Measurements from ENCODE around the gene FHOD3.

The FHOD3 gene

DNA sequence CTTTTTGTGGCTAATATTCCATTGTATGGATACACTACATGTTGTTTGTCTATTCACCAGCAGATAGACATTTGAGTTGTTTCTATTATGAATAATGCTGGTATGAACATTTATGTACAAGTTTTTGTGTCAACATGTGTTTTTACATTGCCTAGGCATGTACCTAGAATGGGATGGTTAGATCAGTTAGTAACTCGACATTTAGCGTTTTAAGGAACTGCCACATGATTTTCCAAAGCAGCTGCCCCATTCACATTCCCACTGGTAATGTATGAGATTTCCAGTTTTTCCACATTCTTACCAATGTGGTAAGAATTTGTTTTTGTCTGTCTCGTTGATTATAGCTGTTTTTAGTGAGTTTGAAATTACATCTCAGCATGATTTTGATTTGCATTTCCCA lies 112.8 kb downstream of the FHOD3 start:
- no peak for DNase-seq (ENCODE audit: low spot score)

DNA sequence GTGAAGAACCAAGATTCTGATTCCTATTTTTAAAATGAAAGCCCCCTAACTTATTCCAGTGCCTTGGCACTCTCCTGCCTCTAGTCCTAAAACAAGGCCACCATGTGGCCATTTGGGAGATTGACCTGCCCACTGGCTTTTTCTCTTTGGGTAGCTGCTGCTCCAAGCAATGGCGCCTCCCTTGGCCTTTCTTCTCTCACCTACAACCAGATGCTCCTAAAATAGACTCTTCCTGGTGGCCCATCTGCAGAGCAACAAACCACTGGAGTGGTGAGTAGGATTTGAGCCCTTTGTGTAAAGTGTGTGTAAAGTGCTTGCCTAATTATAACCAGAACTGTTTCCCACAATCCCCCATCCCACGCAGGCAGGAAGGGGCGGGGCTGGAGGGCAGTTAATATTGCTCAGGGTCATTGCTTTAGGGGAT lies 114.2 kb downstream of the FHOD3 start:
- peak; percentile 19 for DNase-seq (ENCODE audit: low spot score)

DNA sequence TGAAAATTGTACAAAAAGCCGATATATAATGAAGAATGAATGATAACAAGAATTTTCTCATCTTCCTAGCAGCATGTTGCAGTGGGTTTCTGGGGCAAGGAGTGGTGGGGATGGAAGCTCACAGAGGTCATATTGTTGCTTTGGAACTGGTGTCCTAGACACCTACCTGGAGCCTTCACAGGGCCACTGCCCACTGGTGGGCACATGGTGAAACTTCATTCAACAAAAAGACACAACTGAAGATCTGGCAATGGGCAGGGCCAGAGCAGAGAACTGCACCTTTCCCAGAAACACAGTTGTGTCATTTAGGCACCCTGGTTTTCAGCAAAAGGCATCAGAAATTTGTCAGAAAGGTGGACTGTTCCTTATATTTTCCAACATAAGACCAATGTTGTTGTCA lies 115.3 kb downstream of the FHOD3 start:
- peak; percentile 10 for DNase-seq (ENCODE audit: low spot score)

DNA sequence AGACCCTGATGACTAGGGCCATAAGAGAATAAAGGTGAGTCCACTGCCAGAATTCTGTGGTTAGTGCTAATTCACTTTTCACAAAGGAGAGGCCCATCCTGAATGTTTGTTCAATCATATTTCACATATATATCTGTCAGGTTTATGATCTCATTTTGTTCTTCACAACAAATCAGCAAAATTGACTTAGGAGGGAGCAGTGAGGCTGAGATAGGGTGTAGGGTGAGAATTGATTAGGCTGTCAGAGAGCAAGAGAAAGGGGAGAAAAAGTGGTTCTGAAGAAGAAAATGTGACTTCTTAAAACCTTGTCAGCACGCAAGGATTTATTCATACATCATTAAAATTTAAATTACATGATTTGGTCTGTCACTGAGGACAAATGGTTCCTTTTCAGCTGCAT lies 117.7 kb downstream of the FHOD3 start:
- DNase-seq (ENCODE audit: low spot score): no peak

DNA sequence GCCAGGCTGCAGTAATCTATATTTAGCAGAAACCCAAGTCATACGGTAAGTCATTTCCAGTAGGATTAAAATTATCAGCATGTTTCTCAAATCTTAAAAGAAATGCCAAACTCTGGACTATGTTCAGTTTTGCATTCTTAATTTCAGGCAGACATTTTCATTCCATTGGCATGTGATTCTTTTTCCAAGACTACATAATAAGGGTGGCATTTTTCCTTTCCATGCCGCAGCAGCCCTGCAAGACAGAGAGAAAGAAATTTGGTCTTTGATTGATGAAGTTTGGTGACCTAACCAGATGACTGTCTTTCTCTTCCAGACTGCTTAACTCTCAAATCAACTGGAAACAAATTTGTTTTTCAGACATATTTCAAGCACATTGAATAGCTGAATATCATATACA lies 118.1 kb downstream of the FHOD3 start:
- no peak for DNase-seq (ENCODE audit: low spot score)

DNA sequence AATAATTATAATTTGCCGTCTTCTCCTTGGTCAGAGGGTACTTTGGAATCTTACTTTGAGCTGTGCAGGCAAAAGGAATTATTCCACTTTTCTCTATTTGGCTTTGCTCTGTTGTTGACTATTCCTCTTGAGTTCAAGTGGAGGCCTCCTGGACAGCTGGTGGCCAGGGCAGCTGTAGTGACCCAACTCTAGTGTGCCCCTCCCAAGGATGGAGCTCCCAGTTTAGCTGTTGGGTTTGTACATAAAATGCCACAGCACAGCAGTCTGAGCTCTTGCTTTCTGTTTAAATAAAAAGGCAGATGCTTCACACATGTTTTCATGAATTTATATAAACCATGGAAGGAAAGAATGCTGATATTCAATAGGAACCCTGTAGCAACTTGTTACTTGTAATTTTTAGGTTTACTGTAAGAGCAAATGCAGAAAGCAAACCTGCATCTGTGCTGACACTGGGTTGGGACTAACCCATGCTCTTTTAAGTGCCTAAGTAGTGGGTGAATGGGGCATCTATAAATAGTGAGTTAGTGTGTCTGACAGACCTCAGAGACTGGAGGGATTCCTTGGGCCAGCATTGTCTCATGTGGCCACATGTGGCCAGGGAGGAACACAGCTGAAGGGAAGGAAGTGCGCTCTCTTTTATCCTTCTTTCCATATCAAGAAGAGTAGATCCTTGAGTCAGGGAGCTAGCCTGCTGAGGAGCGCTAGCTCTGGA lies 121.8 kb downstream of the FHOD3 start:
- DNase-seq (ENCODE audit: low spot score): no peak

DNA sequence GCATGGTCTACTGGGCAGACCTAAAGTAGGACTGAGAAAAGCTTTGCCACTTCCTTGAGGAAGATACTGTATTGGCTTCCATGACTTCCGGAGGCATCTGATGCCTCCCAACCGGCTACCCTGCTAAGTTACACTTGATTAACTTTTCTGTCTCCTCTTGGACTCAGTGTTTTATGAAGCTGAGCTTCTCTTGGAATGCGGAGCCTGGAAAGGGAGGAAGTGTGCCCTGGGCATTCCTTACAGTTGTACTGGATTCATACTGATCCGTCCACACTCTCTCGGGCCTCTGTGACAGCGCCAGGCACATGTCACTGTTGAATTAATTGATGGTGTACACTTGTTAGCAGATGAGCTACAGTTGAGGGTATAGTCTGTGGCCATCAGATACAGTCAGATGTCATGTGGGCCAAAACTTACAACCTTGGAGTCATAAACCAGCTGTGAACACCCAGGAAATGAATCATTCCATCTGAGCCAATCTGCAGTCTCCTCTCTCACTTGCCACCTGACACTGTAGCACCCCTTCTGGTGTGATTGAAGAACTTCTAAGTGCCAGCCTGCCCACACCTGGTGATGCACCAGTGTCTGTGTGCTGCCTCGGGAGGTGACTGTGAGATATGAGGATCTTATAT lies 122.5 kb downstream of the FHOD3 start:
- no peak for DNase-seq (ENCODE audit: low spot score)

DNA sequence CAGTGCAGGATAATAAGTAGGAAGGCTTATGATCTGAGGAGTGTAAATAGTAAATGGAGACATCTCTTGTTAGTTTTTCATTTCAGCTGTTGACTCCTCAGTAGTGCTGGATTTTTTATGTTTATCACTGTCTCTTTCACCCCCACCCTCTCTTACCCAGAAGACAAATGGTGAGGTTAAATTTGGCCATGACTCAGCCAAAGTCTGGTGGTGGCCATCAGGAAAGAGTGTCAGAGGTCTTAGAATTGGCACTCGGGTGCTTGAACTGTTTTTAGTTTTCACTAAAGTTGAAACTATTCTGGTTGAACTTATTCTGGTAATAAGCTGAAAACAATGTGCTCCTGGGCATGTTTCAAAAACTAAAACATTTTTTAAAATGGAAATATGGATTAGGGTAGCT lies 123.3 kb downstream of the FHOD3 start:
- no peak for DNase-seq (ENCODE audit: low spot score)

DNA sequence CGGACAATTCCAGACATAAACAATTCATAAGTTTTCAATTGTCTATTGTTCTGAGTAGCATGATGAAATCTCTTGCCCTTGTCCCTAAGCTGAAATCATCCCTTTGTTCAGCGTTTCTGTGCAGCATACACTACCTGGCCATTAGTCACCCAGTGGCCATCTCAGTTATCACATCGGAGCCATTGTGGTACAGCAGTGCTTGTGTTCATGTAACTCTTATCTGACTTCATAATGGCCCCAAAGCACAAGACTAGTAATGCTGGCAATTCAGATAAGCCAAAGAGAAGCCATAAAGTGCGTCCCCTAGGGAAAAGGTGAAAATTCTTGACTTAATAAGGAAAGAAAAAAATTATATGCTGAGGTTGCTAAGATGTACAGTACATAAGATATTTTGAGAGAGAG lies 127.2 kb downstream of the FHOD3 start:
- peak; percentile 8 for DNase-seq (ENCODE audit: low spot score)

DNA sequence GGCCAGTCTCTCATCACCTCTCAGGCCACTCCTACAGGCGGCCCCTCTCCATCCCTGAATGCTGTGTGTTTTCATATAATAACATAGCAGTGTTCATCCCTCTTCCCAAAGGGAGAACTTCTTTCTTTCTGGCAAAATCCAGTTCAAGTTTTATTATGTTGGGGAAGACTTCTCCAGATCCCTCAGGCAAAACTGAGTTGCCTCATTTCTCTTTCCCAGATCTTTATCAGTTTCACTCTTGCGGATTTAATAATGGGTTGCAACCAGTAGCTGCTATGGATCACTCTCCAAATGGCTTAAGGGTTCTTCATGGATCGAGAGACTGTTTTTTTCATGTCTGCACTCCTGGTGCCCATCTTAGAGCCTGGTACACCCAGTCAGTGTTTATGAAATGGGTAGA lies 129.9 kb downstream of the FHOD3 start:
- no peak for DNase-seq (ENCODE audit: low spot score)

DNA sequence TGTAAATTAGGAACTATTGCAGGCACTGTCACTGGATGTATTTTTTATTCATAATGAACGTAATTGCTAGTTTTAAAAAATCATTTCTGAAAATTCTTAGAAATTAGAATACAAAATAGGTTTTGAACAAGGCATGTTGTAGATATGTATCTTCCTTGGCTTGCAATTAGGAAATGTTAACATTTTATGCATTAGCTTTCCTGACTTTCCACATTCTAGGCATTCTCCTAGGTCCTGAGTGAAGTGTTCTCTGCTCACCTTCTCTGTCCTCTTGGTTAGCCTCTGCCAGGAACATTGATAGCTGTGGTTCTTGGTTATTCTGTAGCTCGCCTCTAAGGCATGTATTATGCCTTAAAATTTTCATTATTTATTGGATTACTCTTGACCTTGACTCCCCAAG lies 130.3 kb downstream of the FHOD3 start:
- no peak for DNase-seq (ENCODE audit: low spot score)

DNA sequence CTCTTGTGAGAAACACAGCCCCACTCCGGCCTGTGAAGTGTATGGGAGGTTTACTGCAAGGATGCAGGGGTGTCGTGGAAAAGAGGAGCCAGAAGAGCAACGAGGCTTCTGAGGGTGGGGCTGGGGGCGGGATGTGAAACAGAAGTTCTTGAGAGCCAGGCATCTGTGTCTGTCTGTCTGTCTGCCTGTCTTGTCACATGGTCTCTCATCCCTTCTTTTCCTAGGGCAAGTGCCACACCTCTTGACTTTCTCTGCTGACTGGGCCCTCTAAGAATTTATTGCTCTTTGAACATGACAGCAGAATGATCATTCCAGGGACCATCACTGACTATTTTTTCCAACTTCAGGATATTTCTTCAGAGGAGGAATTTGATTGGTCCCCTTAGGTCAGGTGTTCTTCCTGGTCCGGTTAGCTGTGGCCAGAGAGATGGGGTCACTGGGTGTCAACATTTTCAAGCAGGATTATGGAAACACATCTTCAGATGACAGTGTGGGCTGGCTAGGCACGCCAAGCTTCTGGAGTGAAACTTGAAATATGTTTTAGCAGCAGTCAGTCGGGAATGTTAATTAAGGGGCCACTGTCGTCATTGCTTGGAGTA lies 131.0 kb downstream of the FHOD3 start:
- DNase-seq (ENCODE audit: low spot score): no peak

DNA sequence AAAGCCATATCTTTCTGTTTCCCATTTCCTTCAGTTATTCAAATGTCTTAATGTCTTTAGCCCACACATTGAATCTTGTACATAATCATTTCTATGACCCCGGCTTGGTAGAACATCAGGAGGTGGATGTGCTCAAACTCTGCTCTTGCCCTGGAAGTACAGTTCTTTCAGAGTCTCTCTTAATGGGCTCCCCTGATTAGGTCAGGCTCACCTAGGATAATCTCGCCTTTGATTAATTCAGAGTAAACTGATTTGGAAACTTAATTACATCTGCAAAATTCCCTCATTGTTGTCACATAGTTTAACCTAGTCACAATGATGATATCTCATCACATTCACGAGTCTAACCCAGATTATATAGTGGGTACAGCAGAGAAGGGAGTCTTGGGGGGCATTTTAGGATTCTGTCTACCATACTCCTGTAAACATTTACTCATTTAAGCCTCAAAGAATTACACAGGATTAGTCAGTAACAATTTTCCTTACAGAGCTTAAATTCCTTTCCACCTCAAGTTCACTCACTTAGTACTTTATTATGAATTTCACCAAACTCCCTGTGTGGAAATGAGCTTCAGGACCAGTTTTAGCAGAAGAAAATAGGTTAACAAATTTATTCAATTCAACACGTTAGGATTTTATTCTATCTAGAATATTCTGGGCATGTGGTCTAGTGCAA lies 135.5 kb downstream of the FHOD3 start:
- no peak for DNase-seq (ENCODE audit: low spot score)

DNA sequence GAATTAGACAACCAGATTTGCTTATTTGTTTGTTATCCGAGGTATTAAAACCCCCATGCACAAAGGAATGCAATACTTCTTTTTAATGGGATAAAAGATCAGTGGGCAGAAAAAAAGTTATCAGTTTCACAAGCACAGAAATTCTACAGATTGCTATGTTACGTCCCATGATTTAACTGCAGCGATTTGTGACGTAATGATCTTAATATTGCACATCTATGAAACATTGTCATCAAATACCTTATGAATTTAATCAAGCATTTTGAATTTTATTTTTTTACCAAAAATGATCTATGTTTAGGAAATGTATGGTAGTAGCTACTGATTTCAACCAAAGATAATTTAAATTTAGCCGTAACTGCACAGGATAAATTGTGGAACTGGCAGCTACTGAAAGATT lies 138.9 kb downstream of the FHOD3 start:
- DNase-seq (ENCODE audit: low spot score): no peak

DNA sequence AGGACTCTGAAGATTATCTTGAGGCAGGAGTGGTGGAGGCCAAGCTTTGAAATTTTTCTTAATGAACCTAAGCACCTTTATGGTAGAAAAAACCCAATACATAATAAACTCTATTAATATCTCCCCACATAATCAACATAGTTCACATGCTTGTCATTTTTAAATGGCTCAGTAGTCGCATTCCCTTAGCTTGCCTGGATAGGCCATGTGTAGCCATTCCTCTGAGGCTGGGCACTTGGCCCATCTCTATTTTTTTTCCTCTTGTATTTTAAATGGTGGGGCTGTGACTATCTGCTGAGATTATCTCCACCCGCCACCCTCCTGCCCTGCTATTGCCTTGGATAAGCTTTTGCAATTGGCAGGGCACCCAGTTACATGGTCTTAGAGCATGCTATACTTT lies 143.1 kb downstream of the FHOD3 start:
- no peak for DNase-seq (ENCODE audit: low spot score)

DNA sequence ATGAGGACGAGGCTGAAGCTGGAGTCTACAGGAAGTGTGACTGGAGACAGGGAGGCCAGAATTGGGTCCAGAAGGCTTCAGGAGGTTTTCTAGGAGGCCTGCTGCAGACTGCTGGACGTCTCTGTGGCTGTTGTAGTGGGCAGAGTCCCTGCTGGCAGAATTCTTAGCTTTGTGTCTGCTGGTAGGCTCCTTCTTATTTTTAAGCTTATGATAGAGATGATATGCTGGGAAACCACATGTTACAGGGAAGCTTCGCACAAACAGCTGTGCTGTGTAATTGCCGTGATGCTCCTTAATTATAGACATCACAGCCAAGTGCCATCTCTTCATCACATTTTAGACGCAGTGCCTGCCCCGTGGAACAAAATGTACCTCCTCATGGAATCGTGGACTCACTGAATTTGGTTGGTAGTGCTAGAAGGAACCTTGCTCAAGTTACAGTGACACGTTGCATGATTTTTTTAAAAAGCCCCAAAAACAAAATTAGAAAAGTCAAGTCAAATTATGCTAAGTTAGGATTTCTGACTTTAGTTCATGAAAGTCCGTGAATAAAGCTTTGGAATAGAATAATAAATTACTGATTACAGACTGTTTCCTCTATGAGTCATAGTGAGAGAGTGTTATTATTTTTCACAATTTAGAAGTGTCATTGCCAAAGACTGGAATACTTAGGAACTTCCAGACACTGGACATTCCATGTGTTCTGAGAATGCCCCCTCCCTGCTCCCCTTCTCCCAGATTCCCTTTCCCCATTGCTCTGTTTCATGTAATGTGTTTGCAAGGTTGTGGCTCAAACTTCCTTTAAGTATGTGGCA lies 144.1 kb downstream of the FHOD3 start:
- DNase-seq (ENCODE audit: low spot score): no peak

DNA sequence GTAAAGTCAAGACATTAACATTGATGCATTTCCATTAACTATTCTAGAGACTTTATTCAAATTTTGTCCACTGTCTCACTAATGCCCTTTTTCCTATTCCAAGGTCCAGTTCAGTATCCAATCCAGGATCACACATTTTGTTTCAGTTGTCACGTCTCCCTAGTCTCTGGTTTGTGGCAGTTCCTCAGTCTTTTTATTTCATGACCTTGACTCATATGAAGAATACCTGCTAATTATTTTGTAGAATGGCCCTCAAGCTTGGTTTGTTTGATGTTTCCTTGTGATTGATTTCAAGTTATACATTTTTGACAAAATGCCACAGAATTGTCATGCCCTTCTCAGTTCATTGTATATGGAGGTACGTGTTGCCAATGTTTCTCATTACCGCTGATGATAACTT lies 145.2 kb downstream of the FHOD3 start:
- no peak for DNase-seq (ENCODE audit: low spot score)

DNA sequence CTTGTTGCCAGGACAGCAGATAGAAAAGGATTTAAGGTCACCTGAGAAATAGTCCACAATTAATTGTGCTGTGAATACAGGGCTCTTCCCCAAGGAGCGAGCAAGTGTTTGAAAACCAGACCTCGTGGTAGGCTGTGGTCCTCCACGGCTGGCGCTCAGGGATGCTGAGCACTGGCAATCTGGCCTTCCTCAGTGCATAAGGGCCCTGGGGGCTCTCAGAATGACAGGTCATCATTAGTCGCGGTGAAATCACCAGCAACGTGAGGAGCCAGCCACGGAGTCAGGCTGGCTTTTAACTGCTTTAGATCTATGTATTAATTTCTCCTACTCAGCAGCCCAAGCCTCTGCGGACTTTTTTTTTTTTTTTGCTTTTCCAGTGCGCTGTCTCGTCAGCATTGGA lies 148.5 kb downstream of the FHOD3 start:
- DNase-seq (ENCODE audit: low spot score): no peak

DNA sequence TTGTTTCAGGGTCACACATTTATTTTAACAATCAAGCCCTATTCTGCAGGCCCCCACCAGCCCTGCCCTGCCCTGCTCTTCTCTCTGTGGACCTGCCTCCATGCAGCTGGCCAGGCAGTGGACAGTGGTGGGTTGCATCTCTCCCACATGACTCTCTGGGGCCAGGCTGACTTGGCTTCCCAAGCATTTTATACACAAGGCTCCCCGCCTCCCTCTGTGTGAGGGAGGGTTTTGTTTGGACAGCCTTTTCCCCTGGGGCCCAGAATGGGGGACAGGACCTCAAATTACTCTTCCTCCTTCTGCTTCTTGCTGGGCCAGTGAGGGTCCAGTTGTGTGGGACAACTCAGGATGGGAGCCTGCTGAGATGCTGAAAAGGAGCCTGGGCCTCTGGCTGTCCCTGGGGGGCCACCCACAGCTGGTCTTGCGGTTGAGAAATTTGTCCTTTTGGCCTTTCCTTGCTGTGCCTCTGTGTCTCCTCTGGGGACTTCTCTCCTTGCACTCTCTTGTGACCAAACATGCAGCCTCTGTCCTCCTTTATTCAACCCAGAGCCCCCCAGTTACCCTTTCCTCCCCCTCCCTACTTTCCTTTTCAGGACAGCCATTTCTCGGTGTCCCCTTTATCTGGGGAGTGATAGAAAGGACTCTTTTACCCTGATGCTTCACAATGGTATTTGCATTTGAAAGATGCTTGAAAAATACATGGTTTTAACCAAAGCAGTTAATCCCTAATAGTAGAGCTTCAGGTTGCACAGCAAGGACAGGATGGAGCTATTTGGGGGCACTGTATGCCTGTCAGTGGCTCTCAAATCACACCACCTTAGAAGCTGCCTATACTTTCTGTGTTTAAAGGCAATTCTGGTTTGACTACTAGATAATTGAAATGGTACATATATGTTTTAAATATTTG lies 151.1 kb downstream of the FHOD3 start:
- no peak for DNase-seq (ENCODE audit: low spot score)

DNA sequence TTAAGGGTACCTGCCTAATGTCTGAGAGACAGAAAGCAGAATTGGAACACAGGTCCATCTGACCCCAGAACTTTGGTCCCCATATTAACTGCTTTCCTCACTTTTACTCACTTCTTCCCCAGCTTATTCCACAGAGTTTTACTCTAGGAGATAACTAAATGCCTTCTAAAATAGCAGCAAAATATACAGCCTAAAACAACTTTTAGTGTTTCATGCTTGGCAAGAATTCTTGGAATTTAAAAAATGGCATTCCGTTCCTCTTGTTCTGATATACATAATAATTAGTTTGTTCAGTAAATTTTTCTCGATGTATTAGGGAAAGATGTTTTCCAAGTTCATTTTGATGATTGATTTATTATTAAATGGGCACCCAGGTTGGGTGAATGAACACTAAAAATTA lies 151.9 kb downstream of the FHOD3 start:
- DNase-seq (ENCODE audit: low spot score): no peak

DNA sequence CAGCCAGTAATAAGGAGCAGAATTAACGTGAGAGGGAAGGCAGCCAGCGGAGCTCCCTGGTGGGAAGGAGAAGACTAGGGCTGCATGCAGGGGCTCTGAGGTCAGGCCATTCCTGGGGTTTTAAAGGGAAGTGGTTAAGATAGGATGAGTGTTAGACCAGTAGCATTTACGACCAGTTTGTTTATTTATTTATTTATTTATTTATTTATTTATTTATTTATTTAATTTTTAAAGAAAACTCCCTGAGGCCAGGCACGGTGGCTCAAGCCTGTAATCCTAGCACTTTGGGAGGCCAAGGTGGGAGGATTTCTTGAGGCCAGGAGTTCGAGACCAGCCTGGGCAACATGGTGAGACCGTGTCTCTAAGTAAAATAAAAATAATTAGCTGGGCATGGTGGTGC lies 152.8 kb downstream of the FHOD3 start:
- no peak for DNase-seq (ENCODE audit: low spot score)
